HEK293 (cell line): Measurements from ENCODE around the gene C20orf173.

Source experiments
- ELK4 ChIP-seq: IDR thresholded peaks from 2 replicates; pipeline ENCODE4 v1.6.1; 2011; ENCODE audit warnings: mild to moderate bottlenecking, low read depth, low read length, borderline replicate concordance
- GLIS2 ChIP-seq: fragments of 450-650 bp; formaldehyde crosslinking; IDR thresholded peaks from 2 replicates; pipeline ENCODE4 v1.5.1; 2016; ENCODE audit warnings: missing biosample characterization, missing genetic modification characterization
- HOXA7 ChIP-seq: sonication (generic); formaldehyde crosslinking; IDR thresholded peaks from 2 replicates; pipeline ENCODE4 v1.8.1; 2022; ENCODE audit warnings: missing genetic modification reagents, borderline replicate concordance
- HOXD13 ChIP-seq: sonication (generic); formaldehyde crosslinking; IDR thresholded peaks from 2 replicates; pipeline ENCODE4 v1.8.0; 2022; ENCODE audit warnings: missing genetic modification reagents, borderline replicate concordance
- IKZF3 ChIP-seq: fragments of 450-650 bp; IDR thresholded peaks from 2 replicates; pipeline ENCODE4 v1.5.0; 2018; ENCODE audit warnings: missing biosample characterization, mild to moderate bottlenecking, missing genetic modification characterization, moderate library complexity
- KLF1 ChIP-seq: fragments of 450-650 bp; formaldehyde crosslinking; IDR thresholded peaks from 2 replicates; pipeline ENCODE4 v1.5.1; 2016; ENCODE audit warnings: missing biosample characterization, missing genetic modification characterization
- ZBTB17 ChIP-seq: fragments of 450-650 bp; formaldehyde crosslinking; IDR thresholded peaks from 2 replicates; pipeline ENCODE4 v1.5.1; 2016; ENCODE audit warnings: missing biosample characterization, missing genetic modification characterization
- ZBTB8A ChIP-seq: fragments of 450-650 bp; formaldehyde crosslinking; IDR thresholded peaks from 2 replicates; pipeline ENCODE4 v1.5.1; 2016; ENCODE audit warnings: missing biosample characterization, missing genetic modification characterization
- ZEB2 ChIP-seq: fragments of 450-650 bp; formaldehyde crosslinking; IDR thresholded peaks from 2 replicates; pipeline ENCODE4 v1.5.1; 2016; ENCODE audit warnings: missing biosample characterization, missing genetic modification characterization
- ZFP41 ChIP-seq: fragments of 450-650 bp; formaldehyde crosslinking; IDR thresholded peaks from 2 replicates; pipeline ENCODE4 v1.5.1; 2016; ENCODE audit warnings: missing biosample characterization, missing genetic modification characterization, borderline replicate concordance
- ZNF157 ChIP-seq: fragments of 450-650 bp; formaldehyde crosslinking; IDR thresholded peaks from 2 replicates; pipeline ENCODE4 v1.5.1; 2016; ENCODE audit warnings: missing biosample characterization, missing genetic modification characterization
- ZNF169 ChIP-seq: fragments of 450-650 bp; formaldehyde crosslinking; IDR thresholded peaks from 2 replicates; pipeline ENCODE4 v1.5.1; 2016; ENCODE audit warnings: missing biosample characterization, missing genetic modification characterization
- ZNF18 ChIP-seq: fragments of 450-650 bp; formaldehyde crosslinking; IDR thresholded peaks from 2 replicates; pipeline ENCODE4 v1.5.1; 2016; ENCODE audit warnings: missing biosample characterization, missing genetic modification characterization
- ZNF37A ChIP-seq: fragments of 450-650 bp; IDR thresholded peaks from 2 replicates; pipeline ENCODE4 v1.5.1; 2018; ENCODE audit warnings: missing biosample characterization, missing genetic modification characterization
- ZNF394 ChIP-seq: fragments of 450-650 bp; formaldehyde crosslinking; IDR thresholded peaks from 2 replicates; pipeline ENCODE4 v1.5.1; 2016; ENCODE audit warnings: missing biosample characterization, missing genetic modification characterization, mild to moderate bottlenecking, moderate library complexity, borderline replicate concordance
- ZNF513 ChIP-seq: fragments of 450-650 bp; IDR thresholded peaks from 2 replicates; pipeline ENCODE4 v1.5.1; 2018; ENCODE audit warnings: missing biosample characterization, missing genetic modification characterization
- ZNF560 ChIP-seq: fragments of 450-650 bp; formaldehyde crosslinking; IDR thresholded peaks from 2 replicates; pipeline ENCODE4 v1.5.1; 2017; ENCODE audit warnings: missing biosample characterization, missing genetic modification characterization, borderline replicate concordance
- ZNF629 ChIP-seq: fragments of 450-650 bp; formaldehyde crosslinking; IDR thresholded peaks from 2 replicates; pipeline ENCODE4 v1.5.1; 2017; ENCODE audit warnings: missing biosample characterization, missing genetic modification characterization
- ZNF658 ChIP-seq: fragments of 450-650 bp; formaldehyde crosslinking; IDR thresholded peaks from 2 replicates; pipeline ENCODE4; 2016; ENCODE audit warnings: missing biosample characterization, missing genetic modification characterization
- ZNF692 ChIP-seq: fragments of 450-650 bp; formaldehyde crosslinking; IDR thresholded peaks from 2 replicates; pipeline ENCODE4 v1.5.1; 2016; ENCODE audit warnings: missing biosample characterization, missing genetic modification characterization
- ZNF76 ChIP-seq: fragments of 450-650 bp; formaldehyde crosslinking; IDR thresholded peaks from 2 replicates; pipeline ENCODE4; 2016; ENCODE audit warnings: low read depth, missing biosample characterization, missing genetic modification characterization, borderline replicate concordance
- TF ChIP-seq, protein P1 (sequence below): fragments of 450-650 bp; formaldehyde crosslinking; conservative IDR thresholded peaks from 2 replicates; pipeline ENCODE4 v1.5.1; 2016; ENCODE audit warnings: low read depth, missing biosample characterization, missing genetic modification characterization
- TF ChIP-seq, protein P2 (sequence below): fragments of 450-650 bp; formaldehyde crosslinking; IDR thresholded peaks from 2 replicates; pipeline ENCODE4 v1.5.1; 2017; ENCODE audit warnings: missing biosample characterization, missing genetic modification characterization
- TF ChIP-seq, protein P3 (sequence below): fragments of 450-650 bp; formaldehyde crosslinking; optimal IDR thresholded peaks from 2 replicates; pipeline ENCODE3; 2016; ENCODE audit warnings: missing biosample characterization, mild to moderate bottlenecking, missing genetic modification characterization
- TF ChIP-seq, protein P4 (sequence below): fragments of 450-650 bp; formaldehyde crosslinking; IDR thresholded peaks from 2 replicates; pipeline ENCODE4 v1.5.1; 2016; ENCODE audit warnings: missing biosample characterization, missing genetic modification characterization

The C20orf173 gene

DNA sequence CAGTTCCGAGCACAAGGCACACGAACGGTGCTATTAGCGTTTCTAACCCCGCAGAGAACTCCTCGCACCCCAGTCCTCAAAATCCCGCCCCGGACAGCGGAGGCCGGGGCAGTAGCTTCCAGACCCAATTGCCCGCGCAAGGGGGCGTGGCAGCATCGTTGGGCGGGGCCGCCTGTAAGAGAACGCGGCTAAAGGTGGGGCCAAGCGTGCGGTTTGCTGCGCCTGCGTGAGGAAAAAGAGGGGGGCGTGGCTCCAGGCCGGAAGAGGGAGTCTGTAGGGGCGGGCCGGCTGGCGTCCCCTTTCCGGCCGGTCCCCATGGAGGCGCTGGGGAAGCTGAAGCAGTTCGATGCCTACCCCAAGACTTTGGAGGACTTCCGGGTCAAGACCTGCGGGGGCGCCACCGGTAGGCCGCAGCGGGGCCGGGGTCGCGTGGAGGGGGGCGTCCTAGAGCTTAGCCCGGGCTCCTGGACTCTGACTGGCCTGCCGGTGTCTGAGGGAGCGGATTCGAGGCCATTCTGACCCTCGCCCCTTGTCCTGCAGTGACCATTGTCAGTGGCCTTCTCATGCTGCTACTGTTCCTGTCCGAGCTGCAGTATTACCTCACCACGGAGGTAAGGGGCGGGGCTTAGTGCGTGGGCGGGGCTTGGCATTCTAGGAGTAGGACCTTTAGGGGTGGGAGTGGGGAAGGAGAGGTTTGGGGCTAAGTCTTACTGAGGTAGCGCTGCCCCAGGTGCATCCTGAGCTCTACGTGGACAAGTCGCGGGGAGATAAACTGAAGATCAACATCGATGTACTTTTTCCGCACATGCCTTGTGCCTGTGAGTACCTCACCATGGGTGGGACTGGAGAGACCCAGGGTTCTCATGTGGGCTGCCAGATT is 12.6 kb upstream of the C20orf173 start, which contains the start of gene ERGIC3 (continued):
- TF ChIP-seq HOXA7 (CRISPR knock-in tag) (no peak), ZNF76 (0 out of 2 replicates have a peak, but pooled peaks have one; percentile 49), ZNF169 (no peak), ZNF560 (no peak), ZNF37A (tag by site-specific recombination) (no peak), ZNF629 (peak; percentile 81), ELK4 (no peak; the same call in 1 of the 2 replicates), ZNF658 (no peak), ZFP41 (no peak), ZEB2 (tag by site-specific recombination) (0 out of 2 replicates have a peak, but pooled peaks have one; percentile 44), ZNF394 (tag by site-specific recombination) (peak; percentile 68), ZNF692 (tag by site-specific recombination) (peak; percentile 68), ZBTB8A (tag by site-specific recombination) (peak; percentile 36; the same call in 1 of the 2 replicates), GLIS2 (tag by site-specific recombination) (peak; percentile 67), IKZF3 (tag by site-specific recombination) (no peak), ZBTB17 (tag by site-specific recombination) (peak; percentile 75), HOXD13 (CRISPR knock-in tag) (no peak), ZNF18 (no peak), ZNF157 (no peak), KLF1 (tag by site-specific recombination) (peak; percentile 77), ZNF513 (tag by site-specific recombination) (no peak)
- TF ChIP-seq, protein P1, sequence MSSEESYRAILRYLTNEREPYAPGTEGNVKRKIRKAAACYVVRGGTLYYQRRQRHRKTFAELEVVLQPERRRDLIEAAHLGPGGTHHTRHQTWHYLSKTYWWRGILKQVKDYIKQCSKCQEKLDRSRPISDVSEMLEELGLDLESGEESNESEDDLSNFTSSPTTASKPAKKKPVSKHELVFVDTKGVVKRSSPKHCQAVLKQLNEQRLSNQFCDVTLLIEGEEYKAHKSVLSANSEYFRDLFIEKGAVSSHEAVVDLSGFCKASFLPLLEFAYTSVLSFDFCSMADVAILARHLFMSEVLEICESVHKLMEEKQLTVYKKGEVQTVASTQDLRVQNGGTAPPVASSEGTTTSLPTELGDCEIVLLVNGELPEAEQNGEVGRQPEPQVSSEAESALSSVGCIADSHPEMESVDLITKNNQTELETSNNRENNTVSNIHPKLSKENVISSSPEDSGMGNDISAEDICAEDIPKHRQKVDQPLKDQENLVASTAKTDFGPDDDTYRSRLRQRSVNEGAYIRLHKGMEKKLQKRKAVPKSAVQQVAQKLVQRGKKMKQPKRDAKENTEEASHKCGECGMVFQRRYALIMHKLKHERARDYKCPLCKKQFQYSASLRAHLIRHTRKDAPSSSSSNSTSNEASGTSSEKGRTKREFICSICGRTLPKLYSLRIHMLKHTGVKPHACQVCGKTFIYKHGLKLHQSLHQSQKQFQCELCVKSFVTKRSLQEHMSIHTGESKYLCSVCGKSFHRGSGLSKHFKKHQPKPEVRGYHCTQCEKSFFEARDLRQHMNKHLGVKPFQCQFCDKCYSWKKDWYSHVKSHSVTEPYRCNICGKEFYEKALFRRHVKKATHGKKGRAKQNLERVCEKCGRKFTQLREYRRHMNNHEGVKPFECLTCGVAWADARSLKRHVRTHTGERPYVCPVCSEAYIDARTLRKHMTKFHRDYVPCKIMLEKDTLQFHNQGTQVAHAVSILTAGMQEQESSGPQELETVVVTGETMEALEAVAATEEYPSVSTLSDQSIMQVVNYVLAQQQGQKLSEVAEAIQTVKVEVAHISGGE = peak; percentile 97
- TF ChIP-seq, protein P2, sequence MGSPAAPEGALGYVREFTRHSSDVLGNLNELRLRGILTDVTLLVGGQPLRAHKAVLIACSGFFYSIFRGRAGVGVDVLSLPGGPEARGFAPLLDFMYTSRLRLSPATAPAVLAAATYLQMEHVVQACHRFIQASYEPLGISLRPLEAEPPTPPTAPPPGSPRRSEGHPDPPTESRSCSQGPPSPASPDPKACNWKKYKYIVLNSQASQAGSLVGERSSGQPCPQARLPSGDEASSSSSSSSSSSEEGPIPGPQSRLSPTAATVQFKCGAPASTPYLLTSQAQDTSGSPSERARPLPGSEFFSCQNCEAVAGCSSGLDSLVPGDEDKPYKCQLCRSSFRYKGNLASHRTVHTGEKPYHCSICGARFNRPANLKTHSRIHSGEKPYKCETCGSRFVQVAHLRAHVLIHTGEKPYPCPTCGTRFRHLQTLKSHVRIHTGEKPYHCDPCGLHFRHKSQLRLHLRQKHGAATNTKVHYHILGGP (tag by site-specific recombination) = no peak
- TF ChIP-seq, protein P3, sequence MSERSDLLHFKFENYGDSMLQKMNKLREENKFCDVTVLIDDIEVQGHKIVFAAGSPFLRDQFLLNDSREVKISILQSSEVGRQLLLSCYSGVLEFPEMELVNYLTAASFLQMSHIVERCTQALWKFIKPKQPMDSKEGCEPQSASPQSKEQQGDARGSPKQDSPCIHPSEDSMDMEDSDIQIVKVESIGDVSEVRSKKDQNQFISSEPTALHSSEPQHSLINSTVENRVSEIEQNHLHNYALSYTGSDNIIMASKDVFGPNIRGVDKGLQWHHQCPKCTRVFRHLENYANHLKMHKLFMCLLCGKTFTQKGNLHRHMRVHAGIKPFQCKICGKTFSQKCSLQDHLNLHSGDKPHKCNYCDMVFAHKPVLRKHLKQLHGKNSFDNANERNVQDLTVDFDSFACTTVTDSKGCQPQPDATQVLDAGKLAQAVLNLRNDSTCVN (tag by site-specific recombination) = peak; percentile 32
- TF ChIP-seq, protein P4, sequence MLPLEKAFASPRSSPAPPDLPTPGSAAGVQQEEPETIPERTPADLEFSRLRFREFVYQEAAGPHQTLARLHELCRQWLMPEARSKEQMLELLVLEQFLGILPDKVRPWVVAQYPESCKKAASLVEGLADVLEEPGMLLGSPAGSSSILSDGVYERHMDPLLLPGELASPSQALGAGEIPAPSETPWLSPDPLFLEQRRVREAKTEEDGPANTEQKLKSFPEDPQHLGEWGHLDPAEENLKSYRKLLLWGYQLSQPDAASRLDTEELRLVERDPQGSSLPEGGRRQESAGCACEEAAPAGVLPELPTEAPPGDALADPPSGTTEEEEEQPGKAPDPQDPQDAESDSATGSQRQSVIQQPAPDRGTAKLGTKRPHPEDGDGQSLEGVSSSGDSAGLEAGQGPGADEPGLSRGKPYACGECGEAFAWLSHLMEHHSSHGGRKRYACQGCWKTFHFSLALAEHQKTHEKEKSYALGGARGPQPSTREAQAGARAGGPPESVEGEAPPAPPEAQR (tag by site-specific recombination) = no peak
